ENCODE data around the gene C17orf114.

C17orf114 gene

GRCh38 chr17:4789951-4790704 lies 12.0 kb downstream of the C17orf114 start (continued):
- no peak for TF ChIP-seq REST (IDR thresholded peaks at IDR 0.05; ENCODE audit: borderline replicate concordance in 1 of 2, low read depth in 1 of 2, low read length in 2 of 2)
- TF ChIP-seq ATF4 (CRISPR knock-in tag; IDR thresholded peaks at IDR 0.05), result peak in 1 of 2 experiments; percentile 69; a peak in 2 of 4 replicates
- TF ChIP-seq SUZ12 (IDR thresholded peaks at IDR 0.05; ENCODE audit: low read depth, low read length), result no peak
- TF ChIP-seq YEATS2 (CRISPR knock-in tag; IDR thresholded peaks at IDR 0.05; ENCODE audit: borderline replicate concordance), result no peak
- no peak for TF ChIP-seq ZFP37 (CRISPR knock-in tag; IDR thresholded peaks at IDR 0.05; ENCODE audit: borderline replicate concordance)
- TF ChIP-seq MYC (CRISPR knock-in tag; IDR thresholded peaks at IDR 0.05; ENCODE audit: borderline replicate concordance), result peak; percentile 77
- no peak for TF ChIP-seq MAFG (CRISPR knock-in tag; IDR thresholded peaks at IDR 0.05)
- TF ChIP-seq HMG20A (CRISPR knock-in tag; IDR thresholded peaks at IDR 0.05; ENCODE audit: borderline replicate concordance), result no peak
- TF ChIP-seq IRX3 (CRISPR knock-in tag; IDR thresholded peaks at IDR 0.05; ENCODE audit: borderline replicate concordance, low read depth), result peak; percentile 66; the same call in 1 of the 2 replicates
- no peak; the same call in 1 of the 2 replicates for TF ChIP-seq ZNF800 (CRISPR knock-in tag; IDR thresholded peaks at IDR 0.05)
- no peak for TF ChIP-seq MZF1 (CRISPR knock-in tag; IDR thresholded peaks at IDR 0.05; ENCODE audit: borderline replicate concordance)
- TF ChIP-seq ZNF275 (CRISPR knock-in tag; IDR thresholded peaks at IDR 0.05; ENCODE audit: borderline replicate concordance), result no peak
- no peak for TF ChIP-seq HNRNPL (IDR thresholded peaks at IDR 0.05; ENCODE audit: low read depth, low read length)
- TF ChIP-seq E2F1 (CRISPR knock-in tag; IDR thresholded peaks at IDR 0.05), result peak; percentile 60
- no peak for TF ChIP-seq NRL (CRISPR knock-in tag; IDR thresholded peaks at IDR 0.05; ENCODE audit: borderline replicate concordance)
- no peak for TF ChIP-seq ZFP1 (CRISPR knock-in tag; IDR thresholded peaks at IDR 0.05)
- no peak for TF ChIP-seq ZNF576 (CRISPR knock-in tag; IDR thresholded peaks at IDR 0.05)
